Suppressor macrophage treated with lipopolysaccharide for 1 hour (primary cell): Measurements from ENCODE around the gene GPR148.

ENCODE experiments used
- DNase-seq, 3 donors: peaks; one replicate each; pipeline ENCODE4 v3.0.0-alpha.2; 2020 to 2022

GPR148 gene

DNA sequence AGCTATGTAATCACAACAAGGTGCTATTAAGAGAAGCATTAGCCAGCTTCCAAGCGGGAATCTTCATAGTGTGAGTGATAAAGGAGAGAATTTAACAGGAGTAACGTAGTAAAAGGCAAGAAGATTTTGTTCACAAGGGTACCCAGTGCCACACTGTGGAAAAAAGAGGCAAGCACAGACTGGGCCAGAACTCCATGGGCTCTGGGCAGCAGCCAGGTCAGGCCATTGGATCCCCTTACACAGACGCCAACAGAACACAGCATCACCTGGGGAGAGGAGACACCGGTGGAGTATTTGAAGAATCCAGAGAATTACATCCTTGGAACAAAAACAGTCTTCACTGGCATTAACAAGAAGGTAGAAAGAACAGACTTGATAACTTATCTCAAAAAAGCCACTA lies 47.7 kb downstream of the GPR148 start:
- no peak for DNase-seq

- DNase-seq: no peak
These were observed 49.9 kb downstream of the GPR148 start for GRCh38 chr2:130778781-130779180.
